Duodenal mucosa (tissue), 2 donors: Measurements from ENCODE around the gene UMAD1.

Experiments
- H3K27ac ChIP-seq: one replicate; pipeline ENCODE4 v1.7.0; 2013; ENCODE audit warnings: low read depth, low read length
- H3K27me3 ChIP-seq, 2 donors: one replicate each; pipeline ENCODE4 v1.7.0; 2013; ENCODE audit warnings: low read length in 2 of 2, control low read depth in 1 of 2; ENCODE audit not compliant: insufficient read depth in 2 of 2, control insufficient read depth in 1 of 2
- H3K36me3 ChIP-seq, 2 donors: one replicate each; pipeline ENCODE4 v1.7.0; 2013; ENCODE audit warnings: low read length in 2 of 2, control low read depth in 1 of 2; ENCODE audit not compliant: insufficient read depth in 2 of 2, control insufficient read depth in 1 of 2
- H3K4me1 ChIP-seq, 2 donors: one replicate each; pipeline ENCODE4 v1.7.0; 2013; ENCODE audit warnings: low read length in 2 of 2, control low read depth in 1 of 2; ENCODE audit not compliant: insufficient read depth in 2 of 2, control insufficient read depth in 1 of 2
- H3K4me3 ChIP-seq, 2 donors: one replicate each; pipeline ENCODE4 v1.7.0; 2013; ENCODE audit warnings: low read length in 2 of 2, low read depth in 1 of 2
- H3K9ac ChIP-seq, 2 donors: one replicate each; pipeline ENCODE4 v1.7.0; 2013; ENCODE audit warnings: low read length in 2 of 2, low read depth in 1 of 2
- H3K9me3 ChIP-seq, 2 donors: one replicate each; pipeline ENCODE4 v1.7.0; 2013; ENCODE audit warnings: low read length in 2 of 2, control low read depth in 1 of 2; ENCODE audit not compliant: control insufficient read depth in 1 of 2

The UMAD1 gene

GRCh38 chr7:7884855-7885254 is 244.3 kb downstream of the UMAD1 start:
- Histone ChIP-seq H3K36me3 (peaks cover 0 to 3% of the 10 kb centered on the region in 2 donors), H3K27me3 (no peaks in the 10 kb centered on the region), H3K4me3 (no peak overlapping the region), H3K27ac (no peak overlapping the region), H3K9ac (no peak overlapping the region), H3K4me1 (no peaks in the 10 kb centered on the region), H3K9me3 (no peaks in the 10 kb centered on the region)

GRCh38 chr7:7889791-7890568 is 249.4 kb downstream of the UMAD1 start:
- Histone ChIP-seq H3K9me3 (no peaks in the 10 kb centered on the region), H3K27ac (no peak overlapping the region), H3K4me3 (no peak overlapping the region), H3K27me3 (no peaks in the 10 kb centered on the region), H3K9ac (no peak overlapping the region), H3K4me1 (no peaks in the 10 kb centered on the region), H3K36me3 (peaks cover 0 to 3% of the 10 kb centered on the region in 2 donors)

- Histone ChIP-seq H3K4me3 (no peak overlapping the region), H3K27ac (no peak overlapping the region), H3K27me3 (no peaks in the 10 kb centered on the region), H3K9me3 (no peaks in the 10 kb centered on the region), H3K4me1 (no peaks in the 10 kb centered on the region), H3K36me3 (no peaks in the 10 kb centered on the region), H3K9ac (no peak overlapping the region)
Measured at GRCh38 chr7:7895004-7895650, 254.6 kb downstream of the UMAD1 start.

GRCh38 chr7:7895754-7896153 is 255.2 kb downstream of the UMAD1 start:
- Histone ChIP-seq H3K27ac (no peak overlapping the region), H3K9ac (no peak overlapping the region), H3K27me3 (no peaks in the 10 kb centered on the region), H3K4me3 (no peak overlapping the region), H3K9me3 (no peaks in the 10 kb centered on the region), H3K36me3 (no peaks in the 10 kb centered on the region), H3K4me1 (no peaks in the 10 kb centered on the region)

GRCh38 chr7:7897509-7897908 is 257.0 kb downstream of the UMAD1 start:
- Histone ChIP-seq H3K4me3 (no peak overlapping the region), H3K36me3 (no peaks in the 10 kb centered on the region)

GRCh38 chr7:7897949-7898515 is 257.5 kb downstream of the UMAD1 start:
- Histone ChIP-seq H3K36me3 (no peaks in the 10 kb centered on the region), H3K9ac (no peak overlapping the region), H3K27me3 (no peaks in the 10 kb centered on the region), H3K4me3 (no peak overlapping the region), H3K27ac (no peak overlapping the region), H3K9me3 (no peaks in the 10 kb centered on the region), H3K4me1 (no peaks in the 10 kb centered on the region)

More at GRCh38 chr7:7897509-7897908, 257.0 kb downstream of the UMAD1 start:
- no peaks in the 10 kb centered on the region for H3K4me1 ChIP-seq
- H3K9me3 ChIP-seq = no peaks in the 10 kb centered on the region
- no peak overlapping the region for H3K27ac ChIP-seq
- H3K27me3 ChIP-seq = no peaks in the 10 kb centered on the region
- H3K9ac ChIP-seq = no peak overlapping the region

- Histone ChIP-seq H3K27me3 (no peaks in the 10 kb centered on the region), H3K4me1 (no peaks in the 10 kb centered on the region), H3K4me3 (no peak overlapping the region), H3K27ac (no peak overlapping the region), H3K9me3 (no peaks in the 10 kb centered on the region), H3K36me3 (no peaks in the 10 kb centered on the region), H3K9ac (no peak overlapping the region)
Measured at GRCh38 chr7:7902845-7903244, 262.3 kb downstream of the UMAD1 start.

GRCh38 chr7:7907306-7907705 is 266.8 kb downstream of the UMAD1 start:
- Histone ChIP-seq H3K27me3 (no peaks in the 10 kb centered on the region), H3K27ac (no peak overlapping the region), H3K36me3 (no peaks in the 10 kb centered on the region), H3K9ac (no peak overlapping the region), H3K9me3 (no peaks in the 10 kb centered on the region), H3K4me1 (peaks cover 0 to 4% of the 10 kb centered on the region in 2 donors), H3K4me3 (no peak overlapping the region)

GRCh38 chr7:7908622-7909145 is 268.1 kb downstream of the UMAD1 start:
- Histone ChIP-seq H3K27ac (no peak overlapping the region), H3K4me1 (peaks cover 0 to 4% of the 10 kb centered on the region in 2 donors), H3K4me3 (no peak overlapping the region), H3K9me3 (no peaks in the 10 kb centered on the region), H3K36me3 (no peaks in the 10 kb centered on the region), H3K9ac (no peak overlapping the region), H3K27me3 (no peaks in the 10 kb centered on the region)

- no peaks in the 10 kb centered on the region for H3K27me3 ChIP-seq
- no peaks in the 10 kb centered on the region for H3K36me3 ChIP-seq
- no peak overlapping the region for H3K9ac ChIP-seq
- H3K9me3 ChIP-seq = no peaks in the 10 kb centered on the region
- H3K4me3 ChIP-seq = no peak overlapping the region
- H3K4me1 ChIP-seq = peaks cover 0 to 4% of the 10 kb centered on the region in 2 donors
- no peak overlapping the region for H3K27ac ChIP-seq
Measured at GRCh38 chr7:7909376-7909775, 268.8 kb downstream of the UMAD1 start.
